Subcutaneous adipose tissue (tissue), 4 donors: ENCODE measurements around the gene NFATC2. TPM values are rescaled to one million over a fixed set of nuclear protein-coding genes. Genes with fewer than 3 reads are reported as not detected.

Source experiments
- CTCF ChIP-seq: fragments of 450-650 bp; IDR thresholded peaks from one replicate; pipeline ENCODE4 v1.5.1; 2016; ENCODE audit warnings: low read depth, mild to moderate bottlenecking, control low read depth, antibody characterized with exemption, moderate library complexity
- total RNA-seq, 4 donors: library from RNA; depleted of rRNA; stranded (reverse); fragments of >200 nt; gene quantifications; one replicate each; pipeline ENCODE4 v1.1.0, GENCODE V29; 2016

The NFATC2 gene
- total RNA-seq, 4 donors from 2014 or later: 2.3 to 7.5 (median 5.8) TPM

DNA sequence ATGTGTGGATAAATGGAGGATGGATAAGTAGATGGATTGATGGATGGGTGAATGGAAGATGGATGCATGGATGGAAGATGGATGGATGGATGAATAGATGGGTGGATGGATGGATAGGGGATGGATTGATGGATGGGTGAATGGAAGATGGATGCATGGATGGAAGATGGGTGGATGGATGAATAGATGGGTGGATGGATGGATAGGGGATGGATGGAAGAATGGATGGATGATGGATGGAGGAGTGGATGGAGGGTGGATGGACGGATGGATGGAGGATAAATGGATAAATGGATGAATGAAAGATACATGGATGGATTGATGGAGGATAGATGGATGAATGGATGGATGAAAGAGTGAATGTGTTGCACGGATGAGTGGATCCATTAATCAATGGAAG is 3.0 kb upstream of the NFATC2 start:
- no peak for TF ChIP-seq CTCF

DNA sequence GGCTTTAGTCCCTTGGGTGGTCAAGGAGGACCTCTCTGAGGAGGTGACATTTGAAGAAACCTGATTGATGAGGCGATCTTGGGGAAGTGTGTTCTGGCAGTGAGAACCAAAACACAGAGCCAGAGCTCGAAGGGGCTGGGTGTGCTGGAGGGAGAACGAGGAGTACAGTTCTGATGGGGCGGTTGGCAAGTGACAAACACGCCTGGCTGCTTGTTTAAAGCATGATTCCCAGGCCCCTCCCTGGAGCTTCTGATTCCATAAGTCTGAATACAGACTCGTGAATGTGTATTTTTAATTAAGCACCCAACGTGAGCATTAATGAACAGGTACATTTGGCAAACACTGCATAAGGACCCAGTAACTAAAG is 886 bp upstream of the NFATC2 start:
- TF ChIP-seq CTCF: no peak

- no peak for TF ChIP-seq CTCF
These were observed 417 bp downstream of the NFATC2 start for GRCh38 chr20:51542033-51542570.

DNA sequence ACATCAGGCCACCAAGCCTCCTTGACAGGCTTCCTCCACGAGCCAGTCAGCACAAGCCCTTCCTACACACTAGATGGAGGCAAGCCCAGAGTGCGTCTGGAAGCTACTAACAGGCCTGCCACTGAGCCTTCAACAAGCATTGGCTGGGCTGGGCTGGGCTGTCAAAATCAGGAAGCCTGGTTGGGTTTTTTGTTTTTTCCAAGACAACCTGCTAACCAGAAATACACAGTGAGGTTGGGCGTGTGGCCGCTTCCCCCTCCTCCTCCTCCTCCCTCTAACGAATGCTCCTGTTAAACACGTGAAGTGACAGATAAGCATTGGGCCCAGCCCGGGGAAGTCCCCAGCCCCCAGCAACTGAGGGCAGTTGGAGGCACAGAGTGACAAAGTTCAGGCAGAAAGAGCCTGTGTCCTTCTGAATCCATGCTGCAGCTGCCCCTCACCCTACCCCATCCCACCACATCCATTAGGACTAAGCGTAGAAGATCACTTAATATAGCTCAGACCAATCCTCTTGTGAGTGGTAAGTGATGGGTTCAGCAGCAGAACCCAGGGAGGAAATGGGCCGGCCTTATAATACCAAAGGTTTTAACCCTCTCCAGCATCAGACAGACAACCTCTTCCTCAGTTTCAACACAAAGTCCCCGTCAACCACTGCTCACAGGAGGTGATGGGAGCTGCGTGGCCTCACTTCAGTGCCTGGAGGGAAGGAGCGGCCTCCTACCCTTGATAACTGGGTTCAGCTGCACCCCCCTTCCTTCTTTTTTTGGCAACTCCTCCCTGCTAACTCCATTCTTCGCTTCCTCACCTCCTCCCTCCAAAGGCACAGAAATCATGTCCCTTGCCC is 1.1 kb downstream of the NFATC2 start:
- TF ChIP-seq CTCF: no peak

- TF ChIP-seq CTCF: no peak
These were observed 1.9 kb downstream of the NFATC2 start for GRCh38 chr20:51540580-51540979.

GRCh38 chr20:51536116-51537069 is 6.1 kb downstream of the NFATC2 start:
- no peak for TF ChIP-seq CTCF

DNA sequence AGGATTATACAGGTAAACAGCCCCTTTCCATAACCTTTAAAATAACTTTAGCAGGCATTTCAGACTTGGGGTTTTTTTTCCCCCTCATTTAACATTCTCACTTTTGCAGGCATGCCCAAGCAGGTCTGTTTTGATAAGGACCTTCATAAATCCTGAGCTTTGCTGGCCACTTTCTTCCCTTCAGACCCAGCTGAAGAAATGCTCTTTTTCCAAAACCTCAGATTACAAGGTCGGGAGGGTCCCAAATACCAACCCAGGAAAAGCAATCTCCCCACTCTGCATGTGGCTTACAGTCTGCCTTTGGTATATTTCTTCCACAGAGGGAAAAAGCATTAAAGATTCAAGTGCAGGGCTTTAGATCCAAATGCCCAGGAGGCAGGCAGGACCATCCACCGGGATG is 6.8 kb downstream of the NFATC2 start:
- no peak for TF ChIP-seq CTCF
